Measurements from ENCODE around the gene PRRT3. TPM values are rescaled to one million over a fixed set of nuclear protein-coding genes. Genes with fewer than 3 reads are reported as not detected.

The PRRT3 gene
- total and polyA plus RNA-seq, 2 donors (not counting 3 experiments of a cell fraction or from before 2014, with no cell fraction given): 1.5 TPM

DNA sequence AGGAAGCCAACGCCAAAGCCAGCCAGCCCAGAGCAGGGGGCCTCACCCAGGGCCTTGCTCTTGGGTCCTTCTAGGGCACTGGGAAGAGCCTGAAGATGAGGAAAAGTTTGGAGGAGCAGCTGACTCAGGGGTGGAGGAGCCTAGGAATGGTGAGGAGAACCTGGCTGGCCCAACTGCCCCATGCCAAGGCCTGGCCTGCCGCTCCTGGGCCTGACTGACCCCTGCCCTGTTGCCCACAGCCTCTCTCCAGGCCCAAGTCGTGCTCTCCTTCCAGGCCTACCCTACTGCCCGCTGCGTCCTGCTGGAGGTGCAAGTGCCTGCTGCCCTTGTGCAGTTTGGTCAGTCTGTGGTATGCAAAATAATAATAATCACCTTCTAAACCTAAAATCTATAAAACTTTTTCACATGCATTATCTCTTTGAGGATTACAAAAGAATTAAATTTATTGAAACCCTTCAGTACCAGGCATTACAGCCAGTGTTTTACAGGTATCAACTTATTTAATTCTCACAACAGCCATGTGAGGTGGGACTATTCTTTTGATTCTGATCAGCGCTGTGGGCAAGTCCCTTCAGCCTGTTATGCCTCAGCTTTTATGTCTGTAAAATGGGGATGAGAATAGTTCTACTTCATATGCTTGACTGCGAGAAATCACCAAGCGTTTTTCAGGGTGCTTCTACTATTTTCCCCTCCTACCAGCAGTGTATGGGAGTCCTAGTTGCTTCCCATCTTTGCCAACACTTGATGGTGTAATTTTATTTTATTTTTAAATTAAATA is 33.8 kb downstream of the PRRT3 start:
- dilution Hi-C loops (cut with MboI; ENCODE audit: extremely low pct_ligation_motif_present, low sequenced_read_pairs) (no loop called here), intact Hi-C loops (cut with micrococcal nuclease) (no loop called here)
- H3K9me3 ChIP-seq (replicated peaks; ENCODE audit: control insufficient read depth, insufficient read depth, low read length): no peaks in the 10 kb centered on the region
- BruUV-seq (replicated peaks): no TSS peak
- H3K27me3 ChIP-seq (ENCODE audit: control insufficient read depth in 2 of 2, insufficient read depth in 2 of 2, low read length in 2 of 2): no peaks in the 10 kb centered on the region
- H4K20me1 ChIP-seq (replicated peaks; ENCODE audit: control insufficient read depth, extremely low read depth, insufficient read depth, low read length): no peaks in the 10 kb centered on the region
- no peak overlapping the region for H3K27ac ChIP-seq (ENCODE audit: insufficient read depth, low read depth, low read length)
- H2AFZ ChIP-seq (ENCODE audit: low read depth, low read length): no peak overlapping the region
- ChIA-PET CTCF (no interaction called here), POLR2A (no interaction called here)
- FAIRE-seq (no peak), DNase-seq (ENCODE audit: low read depth, low spot score) (no peak)
- H3K9ac ChIP-seq (replicated peaks; ENCODE audit: extremely low read depth, insufficient read depth, low read length): no peak overlapping the region
- no peaks in the 10 kb centered on the region for H3K36me3 ChIP-seq (ENCODE audit: control insufficient read depth in 2 of 2, extremely low read depth in 1 of 2, insufficient read depth in 2 of 2, low read length in 2 of 2)
- H3K4me2 ChIP-seq (ENCODE audit: insufficient read depth, low read length): no peak overlapping the region
- no peak overlapping the region for H3K4me3 ChIP-seq (replicated peaks in 1 of 3; ENCODE audit: insufficient read depth in 1 of 3, low read depth in 1 of 3, low read length in 3 of 3)
- H3K79me2 ChIP-seq (ENCODE audit: control insufficient read depth, insufficient read depth, low read length): no peaks in the 10 kb centered on the region
- peaks cover 13% of the 10 kb centered on the region for H3K4me1 ChIP-seq (ENCODE audit: control insufficient read depth, extremely low read depth, insufficient read depth, low read length)
- H3K9me1 ChIP-seq (replicated peaks; ENCODE audit: control insufficient read depth, extremely low read depth, insufficient read depth, low read length): no peaks in the 10 kb centered on the region
- no peak for TF ChIP-seq POLR2A (IDR thresholded peaks at IDR 0.05; ENCODE audit: low read depth, low read length)
- TF ChIP-seq MAX (IDR thresholded peaks at IDR 0.05; ENCODE audit: insufficient read depth, insufficient read length): no peak
- no peak for TF ChIP-seq JUN (IDR thresholded peaks at IDR 0.05; ENCODE audit: borderline replicate concordance, insufficient read depth, insufficient read length, low read depth)
- TF ChIP-seq EZH2 (IDR thresholded peaks at IDR 0.05; ENCODE audit: borderline replicate concordance, low read depth, low read length, severe bottlenecking): no peak
- TF ChIP-seq POLR2AphosphoS5 (IDR thresholded peaks at IDR 0.05; ENCODE audit: insufficient read depth, low read depth, low read length): no peak
- TF ChIP-seq FOS (IDR thresholded peaks at IDR 0.05; ENCODE audit: borderline replicate concordance, insufficient read depth, low read length): no peak
- TF ChIP-seq, protein P1, sequence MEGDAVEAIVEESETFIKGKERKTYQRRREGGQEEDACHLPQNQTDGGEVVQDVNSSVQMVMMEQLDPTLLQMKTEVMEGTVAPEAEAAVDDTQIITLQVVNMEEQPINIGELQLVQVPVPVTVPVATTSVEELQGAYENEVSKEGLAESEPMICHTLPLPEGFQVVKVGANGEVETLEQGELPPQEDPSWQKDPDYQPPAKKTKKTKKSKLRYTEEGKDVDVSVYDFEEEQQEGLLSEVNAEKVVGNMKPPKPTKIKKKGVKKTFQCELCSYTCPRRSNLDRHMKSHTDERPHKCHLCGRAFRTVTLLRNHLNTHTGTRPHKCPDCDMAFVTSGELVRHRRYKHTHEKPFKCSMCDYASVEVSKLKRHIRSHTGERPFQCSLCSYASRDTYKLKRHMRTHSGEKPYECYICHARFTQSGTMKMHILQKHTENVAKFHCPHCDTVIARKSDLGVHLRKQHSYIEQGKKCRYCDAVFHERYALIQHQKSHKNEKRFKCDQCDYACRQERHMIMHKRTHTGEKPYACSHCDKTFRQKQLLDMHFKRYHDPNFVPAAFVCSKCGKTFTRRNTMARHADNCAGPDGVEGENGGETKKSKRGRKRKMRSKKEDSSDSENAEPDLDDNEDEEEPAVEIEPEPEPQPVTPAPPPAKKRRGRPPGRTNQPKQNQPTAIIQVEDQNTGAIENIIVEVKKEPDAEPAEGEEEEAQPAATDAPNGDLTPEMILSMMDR (IDR thresholded peaks at IDR 0.05; ENCODE audit: extremely low read depth in 1 of 2, insufficient read depth in 1 of 2, low read depth in 1 of 2, low read length in 2 of 2): no peak
- no peak for TF ChIP-seq MYC (IDR thresholded peaks at IDR 0.05; ENCODE audit: low read depth, low read length)
- TF ChIP-seq GATA2 (IDR thresholded peaks at IDR 0.05; ENCODE audit: insufficient read depth, insufficient read length, low read depth, low read length): no peak
